ENCODE results near the gene CD300LB.

DNA sequence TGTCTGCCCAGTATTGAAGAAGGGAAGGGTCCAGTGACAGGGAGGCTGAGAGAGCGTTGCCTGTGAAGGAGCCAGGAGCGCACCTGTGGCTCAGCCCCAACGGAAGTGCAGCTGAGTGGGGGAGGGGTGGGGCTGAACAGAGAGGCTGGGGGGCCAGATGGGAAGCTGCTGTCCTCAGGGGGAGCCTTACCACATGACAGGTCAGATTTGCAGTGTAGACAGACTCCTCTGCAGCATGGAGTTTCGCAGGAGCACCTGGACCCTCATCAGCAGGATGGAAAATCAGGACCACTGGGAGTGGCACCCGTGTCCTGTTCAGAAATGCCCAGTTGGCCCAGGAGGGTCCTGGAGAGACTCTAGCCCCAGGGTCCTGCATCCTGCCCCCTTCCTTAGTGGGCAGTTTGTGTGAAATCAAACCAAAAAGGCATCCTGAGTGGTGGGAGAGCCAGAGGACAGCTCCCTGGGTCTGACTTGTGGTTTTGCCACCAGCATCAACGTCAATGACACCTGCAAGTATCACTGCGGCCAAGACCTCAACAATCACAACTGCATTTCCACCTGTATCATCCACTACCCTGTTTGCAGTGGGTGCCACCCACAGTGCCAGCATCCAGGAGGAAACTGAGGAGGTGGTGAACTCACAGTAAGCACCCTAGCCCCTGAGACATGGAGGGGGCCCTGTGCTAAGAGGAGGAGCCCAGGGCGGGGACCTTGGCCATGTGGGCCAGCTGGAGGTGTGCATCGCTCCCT lies 57.1 kb downstream of the CD300LB start:
- TF ChIP-seq CTCF (conservative IDR thresholded peaks at IDR 0.05; ENCODE audit: low read length): no peak
- TF ChIP-seq EZH2phosphoT487 (IDR thresholded peaks at IDR 0.05; ENCODE audit: borderline replicate concordance): no peak
